Umbilical cord (tissue), 2 donors: ENCODE measurements around the gene GABRR2. TPM values are rescaled to one million over a fixed set of nuclear protein-coding genes. Genes with fewer than 3 reads are reported as not detected.
A peak's percentile ranks its signal among the peaks of the same experiment; 100 is the strongest.

Experiments used
- DNase-seq: peaks from one replicate; pipeline ENCODE4 v3.0.0-alpha.2; 2015; ENCODE audit warnings: low spot score
- total RNA-seq: library from RNA; depleted of rRNA; stranded (reverse); fragments of >200 nt; gene quantifications from one replicate; pipeline ENCODE4 v1.2.3, GENCODE V29; 2014; ENCODE audit warnings: low replicate concordance; ENCODE audit not compliant: insufficient read depth

Gene GABRR2
- total RNA-seq, 1 donor from 2014 or later: not detected

- no peak for DNase-seq
These were observed 102.6 kb downstream of the GABRR2 start for GRCh38 chr6:89212472-89212871.

GRCh38 chr6:89209457-89209856 lies 105.6 kb downstream of the GABRR2 start:
- no peak for DNase-seq

GRCh38 chr6:89208551-89208950 lies 106.5 kb downstream of the GABRR2 start:
- DNase-seq: peak; percentile 71

Other genes with a start within 250 kb of the GABRR2 start
- 179 TPM for gene PNRC1, start 234.5 kb downstream of the GABRR2 start, total RNA-seq
- gene SRSF12, start 197.2 kb downstream of the GABRR2 start, total RNA-seq: 4.3 TPM
- gene PM20D2, start 169.2 kb downstream of the GABRR2 start, total RNA-seq: 23.8 TPM
- 0.24 TPM for gene GABRR1, start 97.9 kb downstream of the GABRR2 start, total RNA-seq
- gene UBE2J1, start 37.4 kb upstream of the GABRR2 start, total RNA-seq: 42.6 TPM
- 9.6 TPM for gene RRAGD, start 97.0 kb upstream of the GABRR2 start, total RNA-seq
- 52.7 TPM for gene ANKRD6, start 117.9 kb upstream of the GABRR2 start, total RNA-seq